HG03135 (cell line): ENCODE measurements around the gene APOBEC3H.

ENCODE experiments used
- ATAC-seq: cut with Tn5 transposase; IDR thresholded peaks from one replicate; pipeline ENCODE4 v1.9.1; 2021; ENCODE audit warnings: mild to moderate bottlenecking, moderate library complexity; ENCODE audit not compliant: unreplicated experiment

The APOBEC3H gene

GRCh38 chr22:39106326-39106725 lies 9.3 kb downstream of the APOBEC3H start:
- ATAC-seq, result no peak

- ATAC-seq, result no peak
Measured at GRCh38 chr22:39108487-39108886, 11.4 kb downstream of the APOBEC3H start.

- ATAC-seq, result no peak
Measured at GRCh38 chr22:39109361-39109760, 12.3 kb downstream of the APOBEC3H start.

- ATAC-seq, result no peak
Measured at GRCh38 chr22:39110631-39111561, 13.9 kb downstream of the APOBEC3H start.

- no peak for ATAC-seq
Measured at GRCh38 chr22:39114112-39114511, 17.1 kb downstream of the APOBEC3H start.

GRCh38 chr22:39115570-39115969 lies 18.5 kb downstream of the APOBEC3H start:
- no peak for ATAC-seq

GRCh38 chr22:39115977-39116621 lies 19.1 kb downstream of the APOBEC3H start:
- no peak for ATAC-seq

- peak; percentile 42 for ATAC-seq
Measured at GRCh38 chr22:39117585-39118191, 20.6 kb downstream of the APOBEC3H start.

GRCh38 chr22:39120983-39121382 lies 23.9 kb downstream of the APOBEC3H start:
- no peak for ATAC-seq

GRCh38 chr22:39122772-39123470 lies 25.9 kb downstream of the APOBEC3H start:
- no peak for ATAC-seq

- no peak for ATAC-seq
Measured at GRCh38 chr22:39123751-39124581, 26.9 kb downstream of the APOBEC3H start.

GRCh38 chr22:39125622-39126021 lies 28.6 kb downstream of the APOBEC3H start:
- ATAC-seq, result no peak

GRCh38 chr22:39128508-39128907 lies 31.5 kb downstream of the APOBEC3H start:
- no peak for ATAC-seq

- no peak for ATAC-seq
Measured at GRCh38 chr22:39129081-39129480, 32.0 kb downstream of the APOBEC3H start.

GRCh38 chr22:39129746-39130145 lies 32.7 kb downstream of the APOBEC3H start:
- no peak for ATAC-seq

- ATAC-seq, result no peak
Measured at GRCh38 chr22:39130152-39130704, 33.2 kb downstream of the APOBEC3H start.

GRCh38 chr22:39130892-39131855 lies 34.1 kb downstream of the APOBEC3H start:
- ATAC-seq, result no peak

- no peak for ATAC-seq
Measured at GRCh38 chr22:39132281-39132680, 35.2 kb downstream of the APOBEC3H start.
